Gastrocnemius medialis (tissue), 4 donors: ENCODE data around the gene CFAP46.

Experiments
- CTCF ChIP-seq, 5 experiments: fragments of 450-650 bp in 3 of 5; fragments of 200-600 bp in 2 of 5; sonication (generic) in 2 of 5; IDR thresholded peaks in 4 of 5; conservative IDR thresholded peaks in 1 of 5; 1 replicate in 4 of 5; 2 replicates in 1 of 5; pipeline ENCODE4 v1.5.1; 2016 to 2019; ENCODE audit warnings: antibody characterized with exemption in 5 of 5, mild to moderate bottlenecking in 3 of 5, moderate library complexity in 3 of 5
- POLR2A ChIP-seq, 2 donors: fragments of 450-650 bp; IDR thresholded peaks; one replicate each; pipeline ENCODE4 v1.6.1; 2017; ENCODE audit warnings: antibody characterized with exemption in 2 of 2, mild to moderate bottlenecking in 2 of 2, moderate library complexity in 2 of 2

GRCh38 chr10:132933308-132934042 lies 8.9 kb downstream of the CFAP46 start:
- no peak for TF ChIP-seq CTCF (IDR thresholded peaks at IDR 0.05 in 4 of 5, conservative IDR thresholded peaks at IDR 0.05 in 1 of 5)
- TF ChIP-seq POLR2A (IDR thresholded peaks at IDR 0.05), result no peak
